ENCODE measurements around the gene ATP8B3. TPM values are rescaled to one million over a fixed set of nuclear protein-coding genes. Genes with fewer than 3 reads are reported as not detected.
"Not testable (repeated sequence)": the region's sequence is repeated elsewhere in the genome, so short reads cannot be mapped to it uniquely, and the experiment has no call there.

The ATP8B3 gene
- total and polyA plus RNA-seq, 2 donors (not counting 1 experiment from before 2014, with no cell fraction given): 2.3 to 3.0 TPM

- no peaks in the 10 kb centered on the region for H3K4me1 ChIP-seq (ENCODE audit: control insufficient read depth, extremely low read depth, insufficient read depth, low read length)
- H4K20me1 ChIP-seq (ENCODE audit: control insufficient read depth, extremely low read depth, insufficient read depth, low read length): no peaks in the 10 kb centered on the region
- DNase-seq (ENCODE audit: low read depth in 2 of 2): no peak
- no peak overlapping the region for H3K4me3 ChIP-seq (replicated peaks in 1 of 4; ENCODE audit: control extremely low read depth in 1 of 4, insufficient read depth in 1 of 4, low read depth in 3 of 4, low read length in 4 of 4)
- H3K79me2 ChIP-seq (ENCODE audit: control insufficient read depth, insufficient read depth, low read length): no peaks in the 10 kb centered on the region
- H3K4me2 ChIP-seq (ENCODE audit: extremely low read depth, insufficient read depth, low read length): no peak overlapping the region
- H3K27me3 ChIP-seq (ENCODE audit: control insufficient read depth, insufficient read depth, low read length): peaks cover 78% of the 10 kb centered on the region
- no peak overlapping the region for H3K27ac ChIP-seq (ENCODE audit: insufficient read depth, low read length)
- H3K9me3 ChIP-seq (ENCODE audit: control insufficient read depth, insufficient read depth, low read depth, low read length): no peaks in the 10 kb centered on the region
- H3K9ac ChIP-seq (ENCODE audit: insufficient read depth, low read length): no peak overlapping the region
- no peak for TF ChIP-seq CTCF (conservative IDR thresholded peaks at IDR 0.05 in 1 of 2, IDR thresholded peaks at IDR 0.05 in 1 of 2; ENCODE audit: low read depth in 1 of 2, low read length in 2 of 2)
- peak; percentile 86 for TF ChIP-seq EZH2 (IDR thresholded peaks at IDR 0.05; ENCODE audit: low read length, missing control alignments)
- H3K36me3 ChIP-seq (ENCODE audit: control insufficient read depth, insufficient read depth, low read length): no peaks in the 10 kb centered on the region
- no peak overlapping the region for H2AFZ ChIP-seq (ENCODE audit: low read length)
These were observed 50.4 kb downstream of the ATP8B3 start for GRCh38 chr19:1761528-1762242.

GRCh38 chr19:1760786-1761527, 51.1 kb downstream of the ATP8B3 start:
- H3K4me1 ChIP-seq (ENCODE audit: control insufficient read depth, extremely low read depth, insufficient read depth, low read length); DNase-seq (ENCODE audit: low read depth in 2 of 2); H3K9me3 ChIP-seq (ENCODE audit: control insufficient read depth, insufficient read depth, low read depth, low read length); H2AFZ ChIP-seq (ENCODE audit: low read length); H4K20me1 ChIP-seq (ENCODE audit: control insufficient read depth, extremely low read depth, insufficient read depth, low read length); H3K36me3 ChIP-seq (ENCODE audit: control insufficient read depth, insufficient read depth, low read length); H3K4me3 ChIP-seq (replicated peaks in 1 of 4; ENCODE audit: control extremely low read depth in 1 of 4, insufficient read depth in 1 of 4, low read depth in 3 of 4, low read length in 4 of 4); H3K27ac ChIP-seq (ENCODE audit: insufficient read depth, low read length); H3K4me2 ChIP-seq (ENCODE audit: extremely low read depth, insufficient read depth, low read length); H3K9ac ChIP-seq (ENCODE audit: insufficient read depth, low read length); H3K79me2 ChIP-seq (ENCODE audit: control insufficient read depth, insufficient read depth, low read length): not testable (repeated sequence)
- H3K27me3 ChIP-seq (ENCODE audit: control insufficient read depth, insufficient read depth, low read length): peaks cover 76% of the 10 kb centered on the region

- peaks cover 75% of the 10 kb centered on the region for H3K27me3 ChIP-seq (ENCODE audit: control insufficient read depth, insufficient read depth, low read length)
- H3K36me3 ChIP-seq (ENCODE audit: control insufficient read depth, insufficient read depth, low read length): no peaks in the 10 kb centered on the region
- no peak overlapping the region for H3K27ac ChIP-seq (ENCODE audit: insufficient read depth, low read length)
- no peaks in the 10 kb centered on the region for H3K4me1 ChIP-seq (ENCODE audit: control insufficient read depth, extremely low read depth, insufficient read depth, low read length)
- no peaks in the 10 kb centered on the region for H4K20me1 ChIP-seq (ENCODE audit: control insufficient read depth, extremely low read depth, insufficient read depth, low read length)
- no peak for DNase-seq (ENCODE audit: low read depth in 2 of 2)
- H3K9ac ChIP-seq (ENCODE audit: insufficient read depth, low read length): no peak overlapping the region
- no peak overlapping the region for H2AFZ ChIP-seq (ENCODE audit: low read length)
- no peaks in the 10 kb centered on the region for H3K9me3 ChIP-seq (ENCODE audit: control insufficient read depth, insufficient read depth, low read depth, low read length)
- no peak overlapping the region for H3K4me3 ChIP-seq (replicated peaks in 1 of 4; ENCODE audit: control extremely low read depth in 1 of 4, insufficient read depth in 1 of 4, low read depth in 3 of 4, low read length in 4 of 4)
- H3K79me2 ChIP-seq (ENCODE audit: control insufficient read depth, insufficient read depth, low read length): no peaks in the 10 kb centered on the region
- no peak overlapping the region for H3K4me2 ChIP-seq (ENCODE audit: extremely low read depth, insufficient read depth, low read length)
- TF ChIP-seq EZH2 (IDR thresholded peaks at IDR 0.05; ENCODE audit: low read length, missing control alignments) (no peak), CTCF (conservative IDR thresholded peaks at IDR 0.05 in 1 of 2, IDR thresholded peaks at IDR 0.05 in 1 of 2; ENCODE audit: low read depth in 1 of 2, low read length in 2 of 2) (no peak)
These were observed 52.1 kb downstream of the ATP8B3 start for GRCh38 chr19:1760020-1760419.

All from fibroblast of lung (primary cell).